HL-60 (cell line): Measurements from ENCODE around the gene AXIN1.
"Not testable (repeated sequence)": the region's sequence is repeated elsewhere in the genome, so short reads cannot be mapped to it uniquely, and the experiment has no call there.

Experiments used
- DNase-seq, 2 experiments: peaks; one replicate each; pipeline ENCODE4 v3.0.0-alpha.2; 2010 to 2020; ENCODE audit warnings: low read depth in 1 of 2, low spot score in 1 of 2
- H3K27ac ChIP-seq: fragments of 250-450 bp; sonication (Bioruptor Pico); replicated peaks from 2 replicates; pipeline ENCODE4 v1.5.1; 2020; ENCODE audit warnings: mild to moderate bottlenecking, moderate library complexity
- H3K27me3 ChIP-seq: fragments of 250-450 bp; sonication (Bioruptor Pico); 2 replicates; pipeline ENCODE4 v1.5.1; 2021; ENCODE audit warnings: mild to moderate bottlenecking, moderate library complexity; ENCODE audit not compliant: insufficient read depth, poor library complexity, severe bottlenecking
- H3K4me3 ChIP-seq: replicated peaks from 2 replicates; pipeline ENCODE4 v1.5.1; 2011; ENCODE audit warnings: mild to moderate bottlenecking, control low read depth, low read length; ENCODE audit not compliant: insufficient read depth
- CTCF ChIP-seq: IDR thresholded peaks from one replicate; pipeline ENCODE4 v1.5.1; 2011; ENCODE audit warnings: low read length, control low read depth, inconsistent platforms; ENCODE audit not compliant: insufficient read depth
- GABPA ChIP-seq: IDR thresholded peaks from 2 replicates; pipeline ENCODE4 v1.6.1; 2012; ENCODE audit warnings: low read depth
- POLR2AphosphoS5 ChIP-seq: IDR thresholded peaks from 2 replicates; pipeline ENCODE4 v1.6.1; 2012; ENCODE audit warnings: low read depth
- REST ChIP-seq: IDR thresholded peaks from 2 replicates; pipeline ENCODE4 v1.6.1; 2012; ENCODE audit warnings: low read depth; ENCODE audit not compliant: insufficient replicate concordance
- SPI1 ChIP-seq: IDR thresholded peaks from 2 replicates; pipeline ENCODE4 v1.6.1; 2012; ENCODE audit warnings: low read depth, mild to moderate bottlenecking, borderline replicate concordance

The AXIN1 gene

GRCh38 chr16:364595-365491, 12.3 kb upstream of the AXIN1 start:
- TF ChIP-seq GABPA: no peak
- no peak for TF ChIP-seq REST
- TF ChIP-seq SPI1: no peak
- no peak for TF ChIP-seq CTCF
- TF ChIP-seq POLR2AphosphoS5: no peak
- Histone ChIP-seq H3K27me3 (no peaks in the 10 kb centered on the region), H3K27ac (no peak overlapping the region), H3K4me3 (no peak overlapping the region)
- DNase-seq: no peak

GRCh38 chr16:363766-364490, 11.4 kb upstream of the AXIN1 start:
- no peak overlapping the region for H3K27ac ChIP-seq
- DNase-seq: no peak
- no peaks in the 10 kb centered on the region for H3K27me3 ChIP-seq
- TF ChIP-seq POLR2AphosphoS5: no peak
- TF ChIP-seq CTCF: no peak
- TF ChIP-seq GABPA: no peak
- no peak for TF ChIP-seq REST
- no peak for TF ChIP-seq SPI1
- H3K4me3 ChIP-seq: no peak overlapping the region

GRCh38 chr16:363110-363765, 10.7 kb upstream of the AXIN1 start:
- no peak for DNase-seq
- no peak overlapping the region for H3K4me3 ChIP-seq
- TF ChIP-seq POLR2AphosphoS5 (no peak), REST (no peak), SPI1 (no peak), GABPA (no peak), CTCF (no peak)
- H3K27ac ChIP-seq: no peak overlapping the region
- no peaks in the 10 kb centered on the region for H3K27me3 ChIP-seq

GRCh38 chr16:362702-362999, 10.1 kb upstream of the AXIN1 start:
- not testable (repeated sequence) for H3K27ac ChIP-seq, H3K27me3 ChIP-seq, DNase-seq, H3K4me3 ChIP-seq
